ENCODE results near the gene FAM3B.

FAM3B gene

GRCh38 chr21:41344146-41344545, 27.5 kb downstream of the FAM3B start:
- no peak overlapping the region for H3K27ac ChIP-seq
- H3K27me3 ChIP-seq (replicated peaks): no peaks in the 10 kb centered on the region
- no peaks in the 10 kb centered on the region for H3K36me3 ChIP-seq (replicated peaks)
- TF ChIP-seq CTCF (IDR thresholded peaks at IDR 0.05; ENCODE audit: low read depth, low read length, missing control alignments): no peak
- no peak overlapping the region for H3K4me3 ChIP-seq (ENCODE audit: low read depth, low read length)
- DNase-seq: no peak
- in situ Hi-C loops (cut with HindIII; ENCODE audit: low pct_ligation_motif_present, low sequenced_read_pairs): no loop called here

- DNase-seq: no peak
- H3K36me3 ChIP-seq (replicated peaks): no peaks in the 10 kb centered on the region
- H3K27ac ChIP-seq: no peak overlapping the region
- TF ChIP-seq CTCF (IDR thresholded peaks at IDR 0.05; ENCODE audit: low read depth, low read length, missing control alignments): no peak
- no peak overlapping the region for H3K4me3 ChIP-seq (ENCODE audit: low read depth, low read length)
- no peaks in the 10 kb centered on the region for H3K27me3 ChIP-seq (replicated peaks)
- in situ Hi-C loops (cut with HindIII; ENCODE audit: low pct_ligation_motif_present, low sequenced_read_pairs): no loop called here
Observed at GRCh38 chr21:41345356-41345755, 28.8 kb downstream of the FAM3B start.

- Histone ChIP-seq H3K27me3 (replicated peaks) (no peaks in the 10 kb centered on the region), H3K27ac (no peak overlapping the region), H3K36me3 (replicated peaks) (no peaks in the 10 kb centered on the region), H3K4me3 (ENCODE audit: low read depth, low read length) (no peak overlapping the region)
- TF ChIP-seq CTCF (IDR thresholded peaks at IDR 0.05; ENCODE audit: low read depth, low read length, missing control alignments): no peak
- no peak for DNase-seq
- in situ Hi-C loops (cut with HindIII; ENCODE audit: low pct_ligation_motif_present, low sequenced_read_pairs): no loop called here
Observed at GRCh38 chr21:41345934-41346685, 29.5 kb downstream of the FAM3B start.

GRCh38 chr21:41346758-41347157, 30.2 kb downstream of the FAM3B start:
- Histone ChIP-seq H3K27me3 (replicated peaks) (no peaks in the 10 kb centered on the region), H3K36me3 (replicated peaks) (no peaks in the 10 kb centered on the region), H3K27ac (no peak overlapping the region), H3K4me3 (ENCODE audit: low read depth, low read length) (no peak overlapping the region)
- in situ Hi-C loops (cut with HindIII; ENCODE audit: low pct_ligation_motif_present, low sequenced_read_pairs): no loop called here
- TF ChIP-seq CTCF (IDR thresholded peaks at IDR 0.05; ENCODE audit: low read depth, low read length, missing control alignments): no peak
- no peak for DNase-seq

- H3K36me3 ChIP-seq (replicated peaks): no peaks in the 10 kb centered on the region
- DNase-seq: no peak
- H3K4me3 ChIP-seq (ENCODE audit: low read depth, low read length): no peak overlapping the region
- in situ Hi-C loops (cut with HindIII; ENCODE audit: low pct_ligation_motif_present, low sequenced_read_pairs): no loop called here
- no peak for TF ChIP-seq CTCF (IDR thresholded peaks at IDR 0.05; ENCODE audit: low read depth, low read length, missing control alignments)
- no peak overlapping the region for H3K27ac ChIP-seq
- H3K27me3 ChIP-seq (replicated peaks): no peaks in the 10 kb centered on the region
Observed at GRCh38 chr21:41348434-41348833, 31.8 kb downstream of the FAM3B start.

- no peak for DNase-seq
- Histone ChIP-seq H3K4me3 (ENCODE audit: low read depth, low read length) (no peak overlapping the region), H3K27ac (no peak overlapping the region), H3K36me3 (replicated peaks) (no peaks in the 10 kb centered on the region), H3K27me3 (replicated peaks) (no peaks in the 10 kb centered on the region)
- in situ Hi-C loops (cut with HindIII; ENCODE audit: low pct_ligation_motif_present, low sequenced_read_pairs): no loop called here
- TF ChIP-seq CTCF (IDR thresholded peaks at IDR 0.05; ENCODE audit: low read depth, low read length, missing control alignments): no peak
Observed at GRCh38 chr21:41349126-41349525, 32.5 kb downstream of the FAM3B start.
